Right atrium auricular region (tissue), 2 donors: ENCODE data around the gene SPSB4. TPM values are rescaled to one million over a fixed set of nuclear protein-coding genes. Genes with fewer than 3 reads are reported as not detected.
"Not testable (repeated sequence)": the region's sequence is repeated elsewhere in the genome, so short reads cannot be mapped to it uniquely, and the experiment has no call there.

Source experiments
- DNase-seq: peaks from one replicate; pipeline ENCODE4 v3.0.0-alpha.2; 2019; ENCODE audit warnings: low spot score
- H3K27ac ChIP-seq, 2 donors: fragments of 200-600 bp; sonication (generic); 1 replicate in 1 of 2; 2 replicates in 1 of 2; pipeline ENCODE4 v1.5.1; 2016 to 2019
- H3K27me3 ChIP-seq, 2 donors: fragments of 200-600 bp; sonication (generic); one replicate each; pipeline versions ENCODE4 v1.5.1 to v1.6.0; 2017 to 2019
- H3K36me3 ChIP-seq: fragments of 200-600 bp; sonication (generic); one replicate; pipeline ENCODE4 v1.5.1; 2016
- H3K4me1 ChIP-seq, 2 donors: fragments of 200-600 bp; sonication (generic); one replicate each; pipeline versions ENCODE4 v1.5.1 to v1.6.0; 2017 to 2019
- H3K4me3 ChIP-seq, 2 donors: fragments of 200-600 bp; sonication (generic); 1 replicate in 1 of 2; 2 replicates in 1 of 2; pipeline ENCODE4 v1.5.1; 2017 to 2019; ENCODE audit warnings: mild to moderate bottlenecking in 1 of 2, moderate library complexity in 1 of 2
- H3K9me3 ChIP-seq, 2 donors: fragments of 200-600 bp; sonication (generic); one replicate each; pipeline ENCODE4 v1.5.1; 2019
- CTCF ChIP-seq, 2 donors: fragments of 200-600 bp; sonication (generic); IDR thresholded peaks; one replicate each; pipeline ENCODE4 v1.5.1; 2019; ENCODE audit warnings: antibody characterized with exemption in 2 of 2
- total RNA-seq, 2 donors: library from RNA; depleted of rRNA; stranded (reverse); fragments of >200 nt; gene quantifications; one replicate each; pipeline ENCODE4 v1.1.0, GENCODE V29; 2016

SPSB4 gene
- total RNA-seq, 2 donors from 2014 or later: 1.8 to 6.9 TPM

- Histone ChIP-seq H3K4me1 (peaks cover 0 to 22% of the 10 kb centered on the region in 2 donors), H3K27me3 (no peaks in the 10 kb centered on the region), H3K27ac (peak overlapping the region; percentile 63 to 68), H3K9me3 (no peaks in the 10 kb centered on the region), H3K36me3 (no peaks in the 10 kb centered on the region), H3K4me3 (no peak overlapping the region)
- TF ChIP-seq CTCF (IDR thresholded peaks at IDR 0.05): no peak
- peak; percentile 60 for DNase-seq
Measured at GRCh38 chr3:141115789-141116541, 64.8 kb downstream of the SPSB4 start.

- Histone ChIP-seq H3K9me3 (no peaks in the 10 kb centered on the region), H3K4me1 (peaks cover 0 to 22% of the 10 kb centered on the region in 2 donors), H3K36me3 (no peaks in the 10 kb centered on the region), H3K27me3 (no peaks in the 10 kb centered on the region), H3K27ac (peak overlapping the region; percentile 63 to 68), H3K4me3 (no peak overlapping the region)
- no peak for DNase-seq
- TF ChIP-seq CTCF (IDR thresholded peaks at IDR 0.05): no peak
Measured at GRCh38 chr3:141116721-141117120, 65.6 kb downstream of the SPSB4 start.

- H3K27me3 ChIP-seq, H3K27ac ChIP-seq, H3K36me3 ChIP-seq, H3K4me3 ChIP-seq, DNase-seq, H3K9me3 ChIP-seq: not testable (repeated sequence)
- H3K4me1 ChIP-seq: peaks cover 0 to 22% of the 10 kb centered on the region in 2 donors
Measured at GRCh38 chr3:141117982-141118381, 66.8 kb downstream of the SPSB4 start.

GRCh38 chr3:141122455-141123030, 71.4 kb downstream of the SPSB4 start:
- no peak for DNase-seq
- H3K27ac ChIP-seq: no peak overlapping the region
- H3K4me1 ChIP-seq: peaks cover 0 to 22% of the 10 kb centered on the region in 2 donors
- no peaks in the 10 kb centered on the region for H3K36me3 ChIP-seq
- TF ChIP-seq CTCF (IDR thresholded peaks at IDR 0.05): no peak
- H3K9me3 ChIP-seq: no peaks in the 10 kb centered on the region
- no peak overlapping the region for H3K4me3 ChIP-seq
- H3K27me3 ChIP-seq: no peaks in the 10 kb centered on the region

GRCh38 chr3:141123677-141124410, 72.7 kb downstream of the SPSB4 start:
- Histone ChIP-seq H3K27ac (peak overlapping the region; percentile 8 to 21), H3K36me3 (no peaks in the 10 kb centered on the region), H3K27me3 (no peaks in the 10 kb centered on the region), H3K4me1 (peaks cover 0 to 31% of the 10 kb centered on the region in 2 donors), H3K4me3 (no peak overlapping the region), H3K9me3 (no peaks in the 10 kb centered on the region)
- DNase-seq: peak; percentile 57
- TF ChIP-seq CTCF (IDR thresholded peaks at IDR 0.05): no peak

GRCh38 chr3:141124715-141125114, 73.6 kb downstream of the SPSB4 start:
- Histone ChIP-seq H3K4me3 (no peak overlapping the region), H3K27ac (no peak overlapping the region), H3K9me3 (no peaks in the 10 kb centered on the region), H3K4me1 (peaks cover 0 to 31% of the 10 kb centered on the region in 2 donors), H3K36me3 (no peaks in the 10 kb centered on the region), H3K27me3 (no peaks in the 10 kb centered on the region)
- no peak for DNase-seq
- TF ChIP-seq CTCF (IDR thresholded peaks at IDR 0.05): no peak
